ENCODE measurements around the gene MAPK12. TPM values are rescaled to one million over a fixed set of nuclear protein-coding genes. Genes with fewer than 3 reads are reported as not detected.

MAPK12 gene
- total RNA-seq, 3 donors from 2014 or later: 3.8 to 9.8 (median 5.3) TPM

DNA sequence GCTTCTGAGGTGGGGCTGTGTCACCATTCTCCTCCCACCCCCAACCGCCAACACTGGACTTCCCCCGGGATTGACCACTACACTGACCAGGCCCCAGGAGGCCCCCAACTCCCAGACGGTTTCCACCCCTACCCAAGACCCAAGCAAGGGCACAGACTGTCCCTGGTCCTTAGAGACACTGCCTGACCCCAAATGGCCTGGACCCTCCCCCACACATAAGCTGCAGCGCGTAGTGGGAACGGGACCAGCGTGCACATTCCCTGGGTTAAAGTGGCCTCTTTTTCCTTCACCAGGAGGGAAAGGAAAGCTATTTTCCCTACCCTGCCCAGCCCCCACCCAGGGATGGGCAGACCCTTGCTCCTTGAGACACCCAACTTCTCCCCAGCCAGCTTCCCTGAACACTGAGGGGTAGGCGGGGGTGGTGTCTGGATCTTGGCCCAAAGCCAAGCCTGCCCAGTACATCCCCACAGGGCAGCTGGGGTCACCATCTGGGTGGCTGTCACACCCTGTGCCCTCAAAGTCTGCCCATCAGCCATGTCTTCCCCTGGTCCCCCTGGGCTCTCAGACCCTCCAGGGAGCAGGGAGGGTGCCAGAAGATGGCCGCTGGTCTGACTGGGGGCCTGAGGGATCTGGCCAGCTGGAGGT, 1.6 kb upstream of the MAPK12 start:
- Histone ChIP-seq H3K4me3 (no peak overlapping the region), H3K27ac (no peak overlapping the region), H3K9me3 (no peaks in the 10 kb centered on the region), H3K36me3 (no peaks in the 10 kb centered on the region), H3K27me3 (peaks cover 0 to 19% of the 10 kb centered on the region in 2 donors), H3K4me1 (peaks cover 4% of the 10 kb centered on the region in 2 donors)
- TF ChIP-seq, protein P1, sequence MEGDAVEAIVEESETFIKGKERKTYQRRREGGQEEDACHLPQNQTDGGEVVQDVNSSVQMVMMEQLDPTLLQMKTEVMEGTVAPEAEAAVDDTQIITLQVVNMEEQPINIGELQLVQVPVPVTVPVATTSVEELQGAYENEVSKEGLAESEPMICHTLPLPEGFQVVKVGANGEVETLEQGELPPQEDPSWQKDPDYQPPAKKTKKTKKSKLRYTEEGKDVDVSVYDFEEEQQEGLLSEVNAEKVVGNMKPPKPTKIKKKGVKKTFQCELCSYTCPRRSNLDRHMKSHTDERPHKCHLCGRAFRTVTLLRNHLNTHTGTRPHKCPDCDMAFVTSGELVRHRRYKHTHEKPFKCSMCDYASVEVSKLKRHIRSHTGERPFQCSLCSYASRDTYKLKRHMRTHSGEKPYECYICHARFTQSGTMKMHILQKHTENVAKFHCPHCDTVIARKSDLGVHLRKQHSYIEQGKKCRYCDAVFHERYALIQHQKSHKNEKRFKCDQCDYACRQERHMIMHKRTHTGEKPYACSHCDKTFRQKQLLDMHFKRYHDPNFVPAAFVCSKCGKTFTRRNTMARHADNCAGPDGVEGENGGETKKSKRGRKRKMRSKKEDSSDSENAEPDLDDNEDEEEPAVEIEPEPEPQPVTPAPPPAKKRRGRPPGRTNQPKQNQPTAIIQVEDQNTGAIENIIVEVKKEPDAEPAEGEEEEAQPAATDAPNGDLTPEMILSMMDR (IDR thresholded peaks at IDR 0.05): no peak
- no peak for TF ChIP-seq POLR2AphosphoS5 (IDR thresholded peaks at IDR 0.05)
- TF ChIP-seq POLR2A (IDR thresholded peaks at IDR 0.05): no peak
- DNase-seq (ENCODE audit: low spot score in 2 of 2): no peak
- intact Hi-C loops (cut with DNase I; ENCODE audit: low total_unique reads): no loop called here

DNA sequence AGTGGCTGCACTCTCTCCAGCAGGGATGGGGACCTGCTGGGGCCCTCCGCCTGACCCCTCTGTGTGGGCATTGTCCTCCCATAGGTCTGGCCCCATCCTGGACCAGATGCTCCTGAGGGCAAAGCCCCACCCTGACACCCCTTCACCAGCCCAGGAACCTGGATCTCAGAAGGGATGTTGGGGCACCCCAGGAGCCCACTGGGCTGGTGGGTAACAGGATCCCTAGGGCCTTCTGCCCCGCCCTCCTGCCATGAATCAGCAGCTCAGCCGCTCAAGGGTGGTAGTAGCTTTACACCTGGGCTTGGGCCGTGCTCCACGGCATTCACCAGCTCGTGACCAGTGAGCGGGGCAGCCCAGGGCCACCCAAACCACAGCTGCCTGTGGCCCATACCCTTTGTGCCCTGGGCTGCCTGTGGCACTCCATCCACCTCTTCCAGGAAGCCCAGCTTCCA, 1.0 kb upstream of the MAPK12 start:
- peaks cover 0 to 20% of the 10 kb centered on the region in 2 donors for H3K27me3 ChIP-seq
- H3K36me3 ChIP-seq: no peaks in the 10 kb centered on the region
- H3K4me3 ChIP-seq: no peak overlapping the region
- intact Hi-C loops (cut with DNase I; ENCODE audit: low total_unique reads): no loop called here
- no peaks in the 10 kb centered on the region for H3K4me1 ChIP-seq
- H3K27ac ChIP-seq: no peak overlapping the region
- DNase-seq (ENCODE audit: low spot score in 2 of 2): no peak
- TF ChIP-seq POLR2AphosphoS5 (IDR thresholded peaks at IDR 0.05) (no peak), POLR2A (IDR thresholded peaks at IDR 0.05) (no peak)
- TF ChIP-seq, protein P1 (IDR thresholded peaks at IDR 0.05): no peak
- H3K9me3 ChIP-seq: no peaks in the 10 kb centered on the region

DNA sequence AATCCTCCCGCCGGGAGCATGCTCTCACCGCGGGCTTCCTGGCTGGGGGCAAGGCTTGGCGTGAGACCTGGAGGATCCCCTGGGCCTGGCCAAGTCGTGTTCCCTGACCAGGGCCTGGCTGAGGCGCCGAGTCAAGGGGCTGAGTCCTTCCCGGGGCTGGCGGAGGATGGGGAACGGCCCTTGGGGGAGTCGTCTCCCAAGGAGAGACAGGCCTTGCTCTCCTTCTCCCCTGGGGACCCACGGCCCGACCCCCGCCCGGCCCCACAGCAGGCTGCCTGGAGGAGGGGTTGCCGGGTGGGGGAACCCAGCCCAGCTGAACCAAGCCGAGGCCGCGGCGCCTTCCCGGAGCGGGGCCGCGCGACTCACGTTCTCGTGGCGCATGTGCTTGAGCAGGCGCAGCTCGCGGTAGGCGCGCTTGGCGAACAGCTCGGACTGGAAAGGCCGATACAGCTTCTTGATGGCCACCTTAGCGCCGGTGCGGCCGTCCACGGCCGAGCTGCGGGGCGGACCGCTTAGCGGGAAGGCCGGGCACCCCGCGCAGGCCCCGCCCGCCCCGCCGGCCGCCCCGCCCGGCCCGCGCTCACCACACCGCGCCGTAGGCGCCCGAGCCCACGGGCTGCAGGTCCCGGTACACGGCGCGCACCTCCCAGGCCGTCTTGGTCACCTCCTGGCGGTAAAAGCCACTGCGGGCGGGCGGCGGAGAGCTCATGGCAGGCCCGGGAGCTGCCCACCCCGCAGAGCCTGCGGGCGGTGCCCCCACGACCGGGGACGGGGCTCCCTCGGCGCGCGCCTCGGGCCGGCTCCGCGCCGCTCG, 475 bp downstream of the MAPK12 start:
- no peak for DNase-seq (ENCODE audit: low spot score in 2 of 2)
- H3K4me3 ChIP-seq: peak overlapping the region; percentile 43 to 79 (median 50)
- H3K36me3 ChIP-seq: no peaks in the 10 kb centered on the region
- H3K4me1 ChIP-seq: no peaks in the 10 kb centered on the region
- H3K27ac ChIP-seq: peak overlapping the region in 1 of 2 donors; percentile 38
- H3K9me3 ChIP-seq: no peaks in the 10 kb centered on the region
- TF ChIP-seq POLR2A (IDR thresholded peaks at IDR 0.05) (no peak), POLR2AphosphoS5 (IDR thresholded peaks at IDR 0.05) (no peak)
- TF ChIP-seq, protein P1 (IDR thresholded peaks at IDR 0.05): no peak
- intact Hi-C loops (cut with DNase I; ENCODE audit: low total_unique reads): no loop called here
- peaks cover 0 to 25% of the 10 kb centered on the region in 2 donors for H3K27me3 ChIP-seq

DNA sequence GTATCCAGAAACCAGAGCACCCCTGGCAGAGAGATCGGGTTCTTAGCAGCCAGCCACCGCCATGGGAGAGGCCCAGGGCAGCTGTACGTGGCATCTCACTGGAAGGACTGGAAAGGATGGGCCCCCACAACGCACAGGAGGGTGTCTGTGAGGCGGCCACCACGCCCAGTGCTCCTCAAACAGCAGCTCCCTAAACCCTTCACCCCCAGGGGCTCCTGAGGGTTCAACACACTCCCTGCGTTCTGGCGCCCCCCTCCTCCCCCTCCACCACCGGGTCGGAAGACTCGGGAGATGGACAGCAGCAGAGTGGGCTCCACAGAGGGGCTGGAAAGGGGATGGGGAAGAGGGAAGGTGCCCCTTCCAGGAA, 1.1 kb downstream of the MAPK12 start:
- intact Hi-C loops (cut with DNase I; ENCODE audit: low total_unique reads): no loop called here
- H3K4me1 ChIP-seq: no peaks in the 10 kb centered on the region
- no peaks in the 10 kb centered on the region for H3K36me3 ChIP-seq
- TF ChIP-seq POLR2AphosphoS5 (IDR thresholded peaks at IDR 0.05) (no peak), POLR2A (IDR thresholded peaks at IDR 0.05) (no peak)
- TF ChIP-seq, protein P1 (IDR thresholded peaks at IDR 0.05): no peak
- peaks cover 0 to 25% of the 10 kb centered on the region in 2 donors for H3K27me3 ChIP-seq
- no peaks in the 10 kb centered on the region for H3K9me3 ChIP-seq
- no peak for DNase-seq (ENCODE audit: low spot score in 2 of 2)
- no peak overlapping the region for H3K27ac ChIP-seq
- H3K4me3 ChIP-seq: peak overlapping the region; percentile 43 to 79 (median 50)

DNA sequence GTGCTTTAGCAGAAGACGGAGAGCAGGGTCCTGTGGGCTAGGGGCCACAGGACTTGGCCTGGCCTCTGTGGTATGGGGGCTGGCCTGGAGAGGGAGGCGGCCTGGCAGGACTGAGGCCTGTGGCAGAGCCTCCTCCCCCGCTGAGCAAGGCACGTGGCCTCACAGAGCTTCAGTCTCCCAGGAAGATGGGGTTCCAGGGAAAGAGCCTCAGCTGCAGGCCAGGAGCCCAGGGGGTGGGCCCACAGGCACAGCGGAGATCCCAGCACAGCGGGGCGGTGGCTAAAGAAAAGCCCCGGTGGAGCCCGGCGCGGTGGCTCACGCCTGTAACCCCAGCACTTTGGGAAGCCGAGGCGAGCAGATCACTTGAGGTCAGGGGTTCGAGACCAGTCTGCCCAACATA, 2.2 kb downstream of the MAPK12 start:
- Histone ChIP-seq H3K4me1 (no peaks in the 10 kb centered on the region), H3K36me3 (no peaks in the 10 kb centered on the region), H3K27ac (no peak overlapping the region), H3K9me3 (no peaks in the 10 kb centered on the region), H3K27me3 (peaks cover 0 to 25% of the 10 kb centered on the region in 2 donors), H3K4me3 (no peak overlapping the region)
- no peak for DNase-seq (ENCODE audit: low spot score in 2 of 2)
- no peak for TF ChIP-seq POLR2AphosphoS5 (IDR thresholded peaks at IDR 0.05)
- no peak for TF ChIP-seq POLR2A (IDR thresholded peaks at IDR 0.05)
- TF ChIP-seq, protein P1 (IDR thresholded peaks at IDR 0.05): no peak
- intact Hi-C loops (cut with DNase I; ENCODE audit: low total_unique reads): loop anchor here (10.0 kb wide), 1 partner anchor 245 kb away; the partner anchor contains the start of genes LMF2 and NCAPH2

All from breast epithelium (tissue), 4 donors.